Heart right ventricle (tissue), 16 donors: ENCODE measurements around the gene ADGRL3. TPM values are rescaled to one million over a fixed set of nuclear protein-coding genes. Genes with fewer than 3 reads are reported as not detected.

Experiments
- ATAC-seq, 8 donors: fragments of 200-7000 bp; cut with Tn5 transposase; one replicate each; pipeline ENCODE4 v1.9.1; 2020; ENCODE audit warnings: mild to moderate bottlenecking in 8 of 8, moderate library complexity in 8 of 8, moderate number of reproducible peaks in 1 of 8
- DNase-seq, 2 donors: peaks; one replicate each; pipeline ENCODE4 v3.0.0-alpha.2; 2020
- H3K27ac ChIP-seq, 10 donors: fragments of 200-600 bp; sonication (generic) in 2 of 10; one replicate each; pipeline versions ENCODE4 v1.5.0 to v1.8.0; 2020 to 2022; ENCODE audit warnings: mild to moderate bottlenecking in 3 of 10
- H3K27me3 ChIP-seq, 7 donors: fragments of 200-600 bp; one replicate each; pipeline ENCODE4 v1.8.0; 2021 to 2022; ENCODE audit warnings: mild to moderate bottlenecking in 2 of 7
- H3K36me3 ChIP-seq, 9 donors: fragments of 200-600 bp; sonication (generic) in 1 of 9; one replicate each; pipeline versions ENCODE4 v1.5.0 to v1.8.0; 2020 to 2022; ENCODE audit warnings: mild to moderate bottlenecking in 2 of 9
- H3K4me1 ChIP-seq, 9 donors: fragments of 200-600 bp; sonication (generic) in 1 of 9; one replicate each; pipeline versions ENCODE4 v1.5.0 to v1.8.0; 2020 to 2022; ENCODE audit warnings: mild to moderate bottlenecking in 4 of 9
- H3K4me3 ChIP-seq, 10 donors: fragments of 200-600 bp; sonication (generic) in 2 of 10; one replicate each; pipeline versions ENCODE4 v1.5.0 to v1.8.0; 2020 to 2022; ENCODE audit warnings: mild to moderate bottlenecking in 7 of 10, moderate library complexity in 2 of 10
- H3K9me3 ChIP-seq, 11 donors: fragments of 200-600 bp in 10 of 11; sonication (generic) in 2 of 11; one replicate each; pipeline versions ENCODE4 v1.5.0 to v1.8.0; 2013 to 2022; ENCODE audit warnings: mild to moderate bottlenecking in 2 of 11, control low read depth in 1 of 11, moderate library complexity in 1 of 11
- CTCF ChIP-seq, 9 donors: fragments of 200-600 bp; sonication (generic) in 2 of 9; IDR thresholded peaks; one replicate each; pipeline versions ENCODE4 v1.5.0 to v1.8.0; 2021 to 2022; ENCODE audit warnings: antibody characterized with exemption in 9 of 9, mild to moderate bottlenecking in 5 of 9, moderate library complexity in 1 of 9
- WGBS, 2 donors: extraction: QIAGEN DNeasy Blood & Tissue Kit; methylation state at CpG; one replicate each; pipeline ENCODE4 v1.1.7; 2013; ENCODE audit warnings: inconsistent platforms in 1 of 2; 5-methylcytosine and 5-hydroxymethylcytosine counted together
- intact Hi-C, 10 donors: fragments of 100-400 bp; cut with DNase I; formaldehyde crosslinking; loops; one replicate each; pipeline versions ENCODE4 v1.11.1 to v1.14.2; 2022
- polyA plus RNA-seq, 2 donors: library from polyadenylated mRNA; stranded (reverse); fragments of 200-250 nt; gene quantifications; one replicate each; pipeline ENCODE4 v1.2.3, GENCODE V29; 2013
- total RNA-seq, 10 donors: library from RNA; stranded (reverse); fragmentation: NEBNext Ultra II Directional in 3 of 10; extraction: Animal tissue kit (Norgen Biotek cat#: 25700) in 3 of 10; gene quantifications; one replicate each; pipeline versions ENCODE4 v1.2.1 to v1.2.4, GENCODE V29; 2021 to 2023
- donor health status: Arrhythmogenic right ventricular cardiomyopathy.
- donor health status: ischemic (EF 13 %, LVEDD 7.1; RV severe dilation, severe dysfunction).
- donor health status: healthy with polysubstance abuse.
- donor health status: DM: no; HTN: yes; CAD: no.
- donor health status: DM: no; HTN: no; CAD: no.
- donor health status: ischemic (EF 25% LVEDD 6.9; RV normal size, moderate dysfunction).
- donor health status: ischemic (EF 25% LVEDD 5.7; RV mildly dilated, moderate dysfunction).
- donor health status: healthy.
- donor health status: DM: yes; HTN: yes; CAD: no.
- donor health status: Ischemic cardiomyopathy.
- donor health status: ischemic (EF 35%, LVEDD 5.7; RV mildly dilated, moderate dysfunction).
- donor health status: nonischemic (EF 11% LVEDD 7.7; RV severe dilation, severe dysfunction).
- donor health status: DM: yes; HTN: yes; CAD: no.
- donor health status: PGD.
- donor health status: ischemic (EF 29% LVEDD 5.4; RV normal size, mild dysfunction).
- donor health status: nonischemic (EF 23%, LVEDD 6.1; RV moderate dilation, normal function).

ADGRL3 gene
- total and polyA plus RNA-seq, 12 donors = 0.36 to 20.9 (median 4.6) TPM

DNA sequence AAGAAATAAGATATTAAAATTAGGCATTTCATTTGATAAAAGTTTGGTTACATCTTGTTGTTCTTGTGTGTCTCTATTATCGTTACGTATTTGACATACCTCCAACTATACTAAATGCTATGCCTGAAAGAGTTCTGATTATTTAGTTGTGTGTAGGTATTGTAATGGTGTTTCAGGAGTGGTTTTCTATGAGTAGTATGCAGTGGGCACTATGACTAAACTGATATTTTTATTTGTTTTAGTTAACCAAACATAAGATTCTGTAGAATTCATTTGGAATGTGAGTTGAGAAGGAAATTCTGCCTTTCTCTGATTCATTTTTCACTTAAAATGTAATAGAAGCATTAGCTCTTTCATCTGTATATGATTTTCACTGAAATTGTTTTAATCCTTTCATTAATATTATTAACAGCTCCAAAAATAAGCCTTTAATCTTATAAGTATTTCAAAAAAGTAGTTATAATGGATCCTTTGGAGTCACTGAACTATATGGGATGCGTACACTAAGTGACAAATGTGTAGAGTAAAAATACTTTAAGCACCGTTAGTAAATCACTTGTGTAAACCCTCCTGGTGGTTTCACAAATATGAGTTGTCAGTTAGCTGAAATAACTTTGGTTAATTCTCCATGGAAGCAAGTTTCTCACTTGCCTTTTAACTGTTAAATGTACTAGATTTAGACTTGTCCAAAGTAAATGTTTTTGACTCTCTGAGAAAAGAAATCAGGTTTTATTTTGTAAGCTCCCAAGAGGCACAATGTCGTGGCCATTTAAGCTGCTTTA, 388.7 kb downstream of the ADGRL3 start:
- DNase-seq (no peak), ATAC-seq (no peak)
- WGBS, 2 donors = 86 to 91% methylated on average over 5 of the region's 5 CpGs
- Histone ChIP-seq H3K4me1 (no peaks in the 10 kb centered on the region), H3K27ac (no peak overlapping the region), H3K36me3 (peaks cover 0 to 3% (median 0%) of the 10 kb centered on the region in 9 donors), H3K4me3 (no peak overlapping the region), H3K27me3 (no peaks in the 10 kb centered on the region), H3K9me3 (peaks cover 0 to 4% (median 0%) of the 10 kb centered on the region in 11 donors)
- intact Hi-C loops = no loop called here
- no peak for TF ChIP-seq CTCF (IDR thresholded peaks at IDR 0.05)

DNA sequence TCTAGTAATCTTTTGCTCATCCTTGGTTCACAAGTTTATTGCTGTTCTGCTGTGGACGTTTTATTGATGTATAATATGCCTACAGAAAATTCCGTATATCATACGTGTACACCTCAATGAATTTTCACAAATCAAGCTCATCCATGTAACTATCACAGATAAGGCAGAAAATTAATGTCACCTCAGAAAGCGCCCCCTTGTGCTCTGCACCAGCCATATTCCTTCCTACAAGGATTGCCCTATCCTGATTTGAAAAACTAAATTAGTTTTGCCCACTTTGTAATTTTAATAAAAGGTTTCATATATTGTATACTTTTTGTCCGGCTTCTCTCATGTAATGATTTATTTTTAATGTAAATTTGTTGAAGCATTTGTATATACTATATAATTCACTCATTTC, 390.8 kb downstream of the ADGRL3 start:
- 87% methylated on average over 5 of the region's 5 CpGs for WGBS, 2 donors
- Histone ChIP-seq H3K4me1 (no peaks in the 10 kb centered on the region), H3K27ac (no peak overlapping the region), H3K27me3 (no peaks in the 10 kb centered on the region), H3K9me3 (peaks cover 0 to 7% (median 0%) of the 10 kb centered on the region in 11 donors), H3K4me3 (no peak overlapping the region), H3K36me3 (peaks cover 0 to 3% (median 0%) of the 10 kb centered on the region in 9 donors)
- intact Hi-C loops = no loop called here
- DNase-seq (no peak), ATAC-seq (no peak)
- TF ChIP-seq CTCF (IDR thresholded peaks at IDR 0.05) = peak in 2 of 9 donors; percentile 12 to 16

DNA sequence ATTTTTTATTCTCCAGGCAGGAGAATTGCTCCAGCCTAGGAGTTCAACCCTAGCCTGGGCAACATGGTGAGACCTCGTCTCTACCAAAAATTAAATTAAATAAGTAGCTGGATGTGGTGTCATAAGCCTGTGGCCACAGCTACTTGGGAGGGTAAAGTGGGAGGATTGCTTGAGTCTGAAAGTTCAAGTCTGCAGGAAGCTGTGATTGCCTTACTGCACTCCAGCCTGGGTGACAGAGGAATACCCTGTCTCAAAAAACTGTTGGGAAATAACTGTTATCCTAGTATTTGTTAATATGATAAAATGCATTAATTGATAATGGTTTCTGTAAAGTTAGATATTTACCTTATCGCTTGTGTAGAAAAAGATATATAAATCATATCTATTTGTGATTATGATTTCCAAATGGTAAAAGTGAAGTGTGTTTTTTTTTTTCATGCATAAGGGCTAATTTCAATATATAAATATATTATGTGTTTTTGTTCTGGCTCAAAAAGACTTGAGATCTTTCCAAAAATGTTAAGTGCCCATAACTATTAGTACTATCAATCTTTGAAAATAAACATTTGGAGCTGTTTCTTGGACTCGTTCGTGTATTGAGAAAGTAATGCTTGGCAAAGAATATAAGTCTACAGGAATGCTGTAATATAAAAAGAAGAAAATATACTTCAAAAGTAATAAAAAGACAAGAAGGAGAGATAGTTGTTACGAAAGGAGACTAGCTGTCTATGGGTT, 396.6 kb downstream of the ADGRL3 start:
- no peak overlapping the region for H3K27ac ChIP-seq
- peaks cover 0 to 7% (median 0%) of the 10 kb centered on the region in 11 donors for H3K9me3 ChIP-seq
- H3K4me1 ChIP-seq = no peaks in the 10 kb centered on the region
- TF ChIP-seq CTCF (IDR thresholded peaks at IDR 0.05) = no peak
- H3K36me3 ChIP-seq = no peaks in the 10 kb centered on the region
- H3K27me3 ChIP-seq = no peaks in the 10 kb centered on the region
- intact Hi-C loops = no loop called here
- 71 to 77% methylated on average over 5 of the region's 5 CpGs for WGBS, 2 donors
- no peak for ATAC-seq
- H3K4me3 ChIP-seq = no peak overlapping the region
- no peak for DNase-seq

DNA sequence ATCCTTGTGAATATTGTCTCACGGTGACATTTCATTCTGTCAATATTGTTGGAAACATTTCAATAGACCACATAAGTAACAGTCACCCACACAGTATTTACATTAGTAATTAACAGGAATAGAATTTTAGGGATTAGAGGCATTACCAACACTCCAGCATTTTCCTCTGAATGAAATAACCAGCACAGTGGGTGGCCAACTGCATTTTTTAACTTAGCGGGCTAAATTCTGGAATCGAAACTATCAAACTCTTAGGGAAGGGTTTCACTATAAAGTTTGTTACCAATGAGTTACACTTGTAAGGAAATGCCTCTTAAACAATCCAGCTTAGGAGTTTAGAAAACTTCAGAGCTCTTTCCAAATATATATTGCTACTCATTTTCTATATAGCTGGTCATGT, 403.0 kb downstream of the ADGRL3 start:
- Histone ChIP-seq H3K4me3 (no peak overlapping the region), H3K27ac (no peak overlapping the region), H3K27me3 (no peaks in the 10 kb centered on the region), H3K9me3 (no peaks in the 10 kb centered on the region), H3K36me3 (no peaks in the 10 kb centered on the region), H3K4me1 (peaks cover 0 to 6% (median 0%) of the 10 kb centered on the region in 9 donors)
- DNase-seq (no peak), ATAC-seq (no peak)
- intact Hi-C loops = no loop called here
- WGBS, 2 donors = 91 to 96% methylated on average over 3 of the region's 3 CpGs
- TF ChIP-seq CTCF (IDR thresholded peaks at IDR 0.05) = no peak
